Measurements from ENCODE around the gene NEMP2.

DNA sequence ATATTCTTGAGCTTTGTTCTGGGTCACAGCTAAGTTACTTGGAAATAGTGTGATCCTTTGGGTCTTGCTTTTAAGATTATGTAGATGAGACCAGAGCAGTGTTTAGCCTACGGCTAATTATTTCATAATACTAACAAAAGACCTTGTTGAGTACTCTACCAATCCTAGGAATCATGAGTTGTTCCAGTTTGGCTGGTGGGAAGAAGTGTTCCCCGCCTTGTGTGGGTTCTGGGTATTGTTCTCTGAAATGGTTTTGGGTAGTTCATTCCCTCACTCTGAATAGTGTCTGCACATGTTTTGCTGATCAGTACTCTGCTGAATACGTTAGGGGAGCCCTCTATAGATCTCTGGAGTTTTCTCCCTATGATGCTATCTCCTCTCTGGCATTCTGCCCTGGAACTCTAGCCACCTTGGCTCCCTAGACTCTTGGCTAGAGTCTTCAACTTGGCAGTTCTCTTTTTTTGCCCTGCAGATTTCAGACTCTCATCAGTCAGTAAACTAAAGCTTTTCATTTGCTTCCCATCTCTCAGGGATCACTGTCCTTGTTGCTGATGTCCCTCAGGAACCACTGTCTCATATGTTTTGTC, 48.4 kb downstream of the NEMP2 start:
- no peak for TF ChIP-seq TAF1 (IDR thresholded peaks at IDR 0.05; ENCODE audit: borderline replicate concordance, low read depth, low read length)
- no peak for TF ChIP-seq POLR2AphosphoS5 (IDR thresholded peaks at IDR 0.05; ENCODE audit: low read depth, low read length)
- no peak for TF ChIP-seq POLR2A (IDR thresholded peaks at IDR 0.05; ENCODE audit: low read depth, low read length)
